IPS DF 19.7 (cell line): ENCODE measurements around the gene PPP2R5A.
"Not testable (repeated sequence)": the region's sequence is repeated elsewhere in the genome, so short reads cannot be mapped to it uniquely, and the experiment has no call there.

Experiments used
- DNase-seq: peaks from one replicate; pipeline ENCODE4 v3.0.0-alpha.2; 2013; ENCODE audit warnings: low read depth, low spot score

The PPP2R5A gene

DNA sequence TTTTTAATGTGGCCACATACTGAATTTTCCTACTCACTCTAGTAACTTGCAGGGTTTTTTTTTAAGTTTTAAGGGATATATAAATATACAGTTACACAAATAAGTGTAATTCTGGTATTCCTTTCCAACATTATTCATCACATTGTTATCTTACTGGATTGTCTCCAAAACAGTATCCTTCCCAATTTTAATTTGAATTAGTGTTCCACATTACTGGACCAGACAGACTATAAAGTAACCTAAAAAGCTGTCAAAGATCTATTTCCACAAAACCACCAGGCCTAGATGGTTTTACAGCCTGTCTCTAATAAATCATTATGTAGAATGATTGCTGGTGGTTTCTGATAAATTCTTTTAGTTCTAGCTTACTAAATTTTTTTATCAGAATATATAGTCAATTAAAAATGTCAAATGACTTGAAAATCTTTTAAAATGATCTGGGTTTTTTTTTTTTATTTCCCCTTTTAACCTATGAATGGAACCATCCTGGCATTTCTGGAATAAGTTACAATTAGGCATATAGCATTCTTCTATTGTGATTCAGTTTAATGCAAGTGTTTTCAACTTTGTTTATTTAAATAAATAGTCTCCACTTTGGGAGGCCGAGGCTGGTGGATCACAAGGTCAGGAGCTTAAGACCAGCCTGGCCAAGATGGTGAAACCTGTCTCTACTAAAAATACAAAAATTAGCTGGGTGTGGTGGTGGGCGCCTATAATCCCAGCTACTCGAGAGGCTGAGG is 70.2 kb downstream of the PPP2R5A start:
- no peak for DNase-seq

DNA sequence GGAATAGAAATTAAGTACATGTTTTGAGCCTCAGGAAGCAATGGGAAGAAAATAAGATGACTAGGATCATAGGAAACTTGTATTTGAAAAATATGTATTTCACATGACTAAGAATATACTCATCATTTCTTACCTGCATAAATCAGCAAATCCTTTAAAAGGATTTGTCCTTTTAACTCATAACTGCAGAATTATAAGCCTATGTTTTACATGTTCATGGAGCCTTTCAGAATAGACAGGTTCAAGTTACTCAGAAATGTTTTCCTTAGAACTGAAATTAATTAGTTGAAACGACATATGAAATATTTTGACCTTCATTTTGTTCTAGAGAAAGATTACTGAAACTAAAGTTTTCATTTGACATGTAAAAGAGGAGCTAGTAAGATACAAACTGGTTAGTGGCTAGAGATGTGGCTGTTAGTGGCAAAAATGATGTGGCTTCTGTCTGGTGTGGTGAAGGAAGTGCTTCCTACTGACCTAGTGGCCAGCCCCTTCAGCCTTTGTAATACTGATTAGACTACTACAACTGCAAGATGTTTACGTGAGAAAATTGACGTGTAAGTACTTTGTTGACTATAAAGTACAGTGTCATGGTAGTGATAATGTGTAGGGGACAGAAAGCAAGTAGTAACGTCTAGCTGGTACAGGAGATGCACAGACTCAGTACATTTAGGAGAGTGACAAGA is 74.7 kb downstream of the PPP2R5A start:
- DNase-seq, result no peak

DNA sequence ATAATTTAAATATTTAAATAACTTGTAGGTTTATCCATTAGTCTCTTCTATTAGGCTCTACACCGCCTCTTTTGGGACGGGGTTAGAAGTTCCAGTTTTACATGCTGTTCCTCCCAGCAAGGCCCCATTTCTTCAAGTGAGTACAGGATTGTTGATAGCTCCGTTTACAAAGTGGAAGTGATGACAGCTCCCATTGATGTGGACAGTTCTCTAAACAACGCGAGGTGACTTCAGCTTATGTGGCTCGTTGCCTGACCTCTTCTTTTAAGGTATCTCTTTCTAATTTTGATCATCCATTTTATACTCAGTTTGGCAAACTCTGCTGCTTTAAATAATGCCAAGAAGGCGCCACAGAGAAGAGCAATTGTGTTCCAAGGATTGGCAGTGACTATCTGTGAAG is 79.8 kb downstream of the PPP2R5A start:
- DNase-seq, result no peak

DNA sequence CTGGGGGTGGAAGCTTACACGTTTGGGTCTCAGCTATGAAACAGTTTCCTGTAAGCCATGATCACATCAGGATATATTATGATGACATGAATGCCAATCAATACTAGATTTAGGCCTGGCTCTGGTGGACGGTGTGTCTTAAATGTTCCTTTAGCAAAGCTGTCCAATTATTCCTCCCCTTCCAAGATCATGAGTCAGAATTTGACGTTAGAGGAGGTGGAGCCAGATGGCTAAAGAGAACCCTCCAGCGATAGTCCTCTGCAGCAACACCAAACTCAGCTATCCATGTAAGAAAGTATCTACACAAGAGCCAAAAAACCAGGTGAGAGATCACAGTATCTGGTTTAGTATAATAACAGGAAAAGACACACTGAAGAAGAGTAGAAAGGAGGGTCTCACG is 81.7 kb downstream of the PPP2R5A start:
- DNase-seq, result no peak

DNA sequence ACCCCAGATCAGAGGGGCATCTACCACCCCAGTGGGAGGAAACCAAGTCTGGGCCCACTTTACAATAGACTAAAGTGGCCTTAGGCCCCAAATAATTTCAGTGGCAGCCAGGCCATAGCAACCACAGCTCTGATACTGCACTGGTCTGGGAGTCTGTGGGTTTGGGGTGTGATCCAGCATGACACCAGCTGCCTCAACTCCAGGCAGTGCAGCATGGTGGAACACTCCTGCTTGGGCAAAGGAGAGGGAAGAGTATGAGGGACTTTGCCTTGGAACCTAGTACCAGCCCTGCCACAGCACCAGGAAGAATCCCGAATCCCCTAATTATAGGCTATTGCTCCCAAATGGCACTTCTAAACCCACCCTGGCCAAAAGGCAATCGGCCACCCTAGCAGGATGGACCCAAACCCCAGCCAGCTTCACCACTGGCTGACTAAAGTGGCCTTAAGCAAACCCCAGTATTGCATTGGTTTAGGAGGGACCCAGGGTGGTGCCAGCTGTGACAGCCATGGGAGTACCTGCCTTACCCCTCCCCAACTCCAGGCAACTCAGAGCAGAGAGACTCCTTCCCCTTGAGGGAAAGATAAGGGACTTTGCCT is 82.4 kb downstream of the PPP2R5A start:
- no peak for DNase-seq

DNA sequence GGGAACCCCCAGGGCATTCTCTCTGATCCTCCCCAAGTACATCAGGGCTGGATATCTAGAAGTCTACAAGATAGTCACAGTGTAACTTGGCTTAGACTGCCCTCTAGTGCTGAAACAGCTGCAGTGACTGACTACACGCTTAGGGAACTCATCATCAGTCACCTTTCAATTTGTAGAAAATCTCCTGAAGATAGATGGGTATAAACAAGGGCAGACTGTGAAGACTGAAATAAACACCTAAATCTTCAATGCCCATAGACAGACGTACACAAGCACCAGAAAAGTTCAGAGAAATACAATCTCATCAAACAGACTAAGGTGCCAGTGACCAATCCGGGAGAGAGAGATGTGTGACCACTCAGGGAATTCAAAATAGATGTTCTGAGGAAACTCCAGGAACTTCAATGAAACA is 82.9 kb downstream of the PPP2R5A start:
- peak; percentile 47 for DNase-seq

DNA sequence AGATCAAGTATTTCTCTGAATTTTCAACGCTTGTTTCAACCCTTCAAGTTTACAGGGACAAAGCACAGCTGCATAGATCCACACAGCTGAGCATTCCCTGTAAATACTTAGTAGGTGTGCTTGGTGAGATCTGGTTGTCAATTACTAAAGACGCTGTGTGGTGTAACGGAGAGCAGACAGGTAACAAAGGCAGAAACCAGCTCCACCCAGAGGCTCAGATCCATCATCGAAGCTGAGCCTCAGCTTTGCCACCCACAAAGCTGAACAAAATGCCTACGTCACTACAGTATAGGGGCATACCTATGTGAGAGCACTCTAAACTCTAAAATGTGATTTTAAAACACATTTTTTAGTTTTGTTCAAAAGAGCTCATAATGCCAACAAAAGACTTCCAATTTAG is 90.8 kb downstream of the PPP2R5A start:
- no peak for DNase-seq

DNA sequence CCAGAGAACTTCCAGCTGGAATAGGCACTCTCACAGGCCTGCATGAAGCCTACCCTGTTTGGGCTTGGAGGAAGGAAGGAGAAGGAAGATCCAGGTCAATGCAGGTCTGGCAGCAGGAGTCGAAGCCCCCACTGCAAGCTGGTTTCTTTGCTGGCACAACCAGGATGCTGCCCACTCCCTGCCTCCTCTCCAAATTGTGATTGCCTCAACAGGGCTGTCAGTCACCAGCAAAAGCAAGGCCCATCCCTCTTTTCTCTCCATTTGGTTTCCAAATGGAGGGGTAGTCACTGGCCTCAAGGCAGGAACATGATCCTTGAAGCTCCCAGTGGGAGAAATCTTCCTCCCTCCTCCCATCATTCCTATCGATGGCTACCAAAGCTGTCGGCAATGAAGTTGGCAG is 92.4 kb downstream of the PPP2R5A start:
- no peak for DNase-seq

DNA sequence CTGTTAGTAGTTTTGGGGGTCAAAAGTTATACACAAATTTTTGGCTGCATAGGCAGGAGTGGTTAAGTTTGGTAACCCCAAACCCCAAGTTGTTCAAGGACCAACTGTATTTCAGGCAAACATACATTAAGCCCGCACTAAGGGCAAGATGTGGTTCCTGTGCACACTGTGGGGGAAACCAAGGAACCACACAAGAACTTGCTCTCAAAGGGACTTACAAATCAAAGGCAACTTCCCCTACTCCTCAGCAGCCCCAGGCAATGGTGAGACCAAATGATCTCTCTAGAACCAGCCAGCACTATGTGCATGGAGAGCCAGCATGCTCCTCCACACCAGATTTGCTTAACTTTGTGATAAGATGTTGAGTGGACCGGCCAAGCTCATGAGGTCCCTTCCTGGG is 94.2 kb downstream of the PPP2R5A start:
- no peak for DNase-seq

DNA sequence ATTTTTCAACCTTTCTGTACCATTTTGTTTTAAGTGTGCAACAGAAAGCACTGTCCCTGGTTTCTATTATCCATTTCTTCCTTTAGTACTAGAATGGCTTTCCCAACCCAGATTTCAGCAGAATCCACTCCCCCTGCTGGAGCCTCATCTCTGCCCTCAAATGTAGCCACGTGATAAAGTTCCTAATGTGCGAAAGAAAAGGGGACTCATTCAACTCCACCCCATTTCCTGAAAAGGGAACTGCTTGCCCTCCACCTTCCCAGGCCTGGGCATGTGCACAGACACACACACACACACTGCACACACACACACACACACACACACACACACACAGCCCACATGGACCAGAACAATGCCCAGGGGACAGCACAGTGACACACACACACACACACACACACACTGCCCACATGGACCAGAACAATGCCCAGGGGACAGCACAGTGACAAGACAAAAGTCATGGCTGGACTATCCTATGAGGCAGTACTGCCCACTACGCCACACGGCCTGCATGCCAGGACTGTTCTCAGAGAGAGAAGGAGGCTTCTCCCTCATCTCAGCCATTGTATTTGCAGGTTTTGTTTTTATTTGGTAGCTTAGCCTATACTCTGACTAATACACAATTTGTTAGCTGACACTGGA is 96.3 kb downstream of the PPP2R5A start:
- DNase-seq, result no peak

DNA sequence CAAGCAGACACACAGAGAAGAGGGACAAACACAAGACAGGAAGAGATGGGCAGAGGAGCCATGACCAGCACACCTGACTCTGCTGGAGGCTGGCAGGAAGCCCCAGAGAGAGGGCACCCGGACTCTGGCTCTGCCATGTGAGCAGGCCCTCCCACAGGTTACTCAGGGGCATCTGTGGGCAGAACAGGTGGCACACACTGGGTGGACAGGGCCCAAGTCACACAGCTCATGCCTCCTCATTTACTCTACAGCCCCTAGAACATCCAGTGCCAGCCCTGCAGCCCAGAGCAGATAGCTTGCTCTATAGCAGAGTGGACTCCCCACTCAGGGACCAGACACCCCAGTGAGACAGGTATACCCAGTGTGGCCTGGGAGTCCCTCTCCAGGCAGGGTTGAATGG is 100.8 kb downstream of the PPP2R5A start:
- DNase-seq, result no peak

DNA sequence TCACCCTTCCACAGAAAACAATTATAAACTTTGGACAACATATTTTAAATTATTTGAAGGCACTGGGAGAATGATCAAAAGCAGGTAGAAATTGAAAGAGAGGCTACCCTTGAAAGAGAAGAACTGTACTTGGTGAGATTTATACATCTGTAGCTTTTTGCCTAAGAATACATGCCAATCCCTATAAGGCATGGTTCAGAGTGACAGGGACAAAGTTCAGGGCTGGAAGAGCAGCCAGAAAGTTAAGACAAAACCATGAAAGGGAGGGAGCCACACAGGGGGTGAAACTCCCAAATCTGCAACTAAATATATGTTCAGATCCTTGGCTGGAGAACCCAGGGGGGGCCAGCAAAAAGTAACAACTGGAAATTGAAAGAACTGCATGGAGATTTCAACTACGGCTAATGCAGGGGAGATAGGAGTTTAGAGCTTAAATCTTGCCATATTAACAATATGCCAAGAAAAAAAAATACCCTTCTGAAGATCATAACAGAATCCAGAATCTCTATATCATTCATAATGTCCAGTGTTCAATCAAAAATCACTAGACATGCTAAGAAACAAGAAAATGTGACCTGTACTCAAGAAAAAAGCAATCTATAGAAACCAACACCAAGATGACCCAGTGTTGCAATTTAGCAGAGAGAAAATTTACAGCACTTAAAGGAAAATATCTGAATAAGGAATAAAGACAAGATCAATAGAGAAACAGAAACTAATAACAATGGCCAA is 103.9 kb downstream of the PPP2R5A start:
- no peak for DNase-seq

DNA sequence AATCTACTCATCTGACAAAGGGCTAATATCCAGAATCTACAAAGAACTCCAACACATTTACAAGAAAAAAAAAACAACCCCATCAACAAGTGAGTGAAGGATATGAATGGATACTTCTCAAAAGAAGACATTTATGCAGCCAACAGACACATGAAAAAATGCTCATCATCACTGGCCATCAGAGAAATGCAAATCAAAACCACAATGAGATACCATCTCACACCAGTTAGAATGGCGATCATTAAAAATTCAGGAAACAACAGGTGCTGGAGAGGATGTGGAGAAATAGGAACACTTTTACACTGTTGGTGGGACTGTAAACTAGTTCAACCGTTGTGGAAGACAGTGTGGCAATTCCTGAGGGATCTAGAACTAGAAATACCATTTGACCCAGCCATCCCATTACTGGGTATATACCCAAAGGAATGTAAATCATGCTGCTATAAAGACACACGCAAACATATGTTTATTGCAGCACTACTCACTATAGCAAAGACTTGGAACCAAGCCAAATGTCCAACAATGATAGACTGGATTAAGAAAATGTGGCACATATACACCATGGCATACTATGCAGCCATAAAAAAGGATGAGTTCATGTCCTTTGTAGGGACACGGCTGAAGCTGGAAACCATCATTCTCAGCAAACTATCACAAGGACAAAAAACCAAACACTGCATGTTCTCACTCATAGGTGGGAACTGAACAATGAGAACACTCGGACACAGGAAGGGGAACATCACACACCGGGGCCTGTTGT is 110.6 kb downstream of the PPP2R5A start:
- DNase-seq, result not testable (repeated sequence)

DNA sequence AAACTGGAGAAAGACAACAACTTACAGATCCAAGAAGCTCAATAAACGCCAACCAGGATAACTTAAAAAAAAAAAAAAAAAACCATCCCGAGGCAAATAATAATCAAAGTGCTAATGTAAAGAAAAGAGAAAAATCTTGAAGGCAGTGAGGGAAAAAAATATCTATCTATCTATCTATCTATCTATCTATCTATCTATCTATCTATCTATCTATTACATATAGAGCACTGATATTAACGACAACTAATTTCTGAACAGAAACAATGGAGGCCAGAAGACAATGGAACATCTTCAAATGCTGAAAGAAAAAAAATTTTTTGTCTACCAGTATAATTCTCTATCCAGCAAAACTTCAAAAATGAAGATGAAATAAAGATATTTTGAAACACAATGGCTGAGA is 111.4 kb downstream of the PPP2R5A start:
- DNase-seq, result no peak

DNA sequence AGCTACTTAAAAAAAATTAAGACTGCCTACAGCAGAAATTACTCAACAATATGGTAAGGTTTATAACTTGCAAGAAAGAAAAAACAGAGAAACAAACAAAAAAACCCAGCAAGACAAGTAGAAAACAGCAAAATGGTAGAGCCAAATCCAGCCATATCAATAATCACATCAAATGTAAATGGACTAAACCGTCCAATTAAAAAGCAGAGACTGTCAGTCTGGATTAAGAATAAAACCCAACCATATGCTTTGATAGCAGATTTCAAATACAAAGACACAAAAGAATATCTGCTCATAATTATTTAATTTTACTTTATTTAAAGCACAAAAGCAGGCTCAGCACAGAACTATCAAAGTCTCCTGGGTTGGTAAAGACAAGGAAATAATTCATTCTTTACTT is 112.0 kb downstream of the PPP2R5A start:
- DNase-seq, result no peak

DNA sequence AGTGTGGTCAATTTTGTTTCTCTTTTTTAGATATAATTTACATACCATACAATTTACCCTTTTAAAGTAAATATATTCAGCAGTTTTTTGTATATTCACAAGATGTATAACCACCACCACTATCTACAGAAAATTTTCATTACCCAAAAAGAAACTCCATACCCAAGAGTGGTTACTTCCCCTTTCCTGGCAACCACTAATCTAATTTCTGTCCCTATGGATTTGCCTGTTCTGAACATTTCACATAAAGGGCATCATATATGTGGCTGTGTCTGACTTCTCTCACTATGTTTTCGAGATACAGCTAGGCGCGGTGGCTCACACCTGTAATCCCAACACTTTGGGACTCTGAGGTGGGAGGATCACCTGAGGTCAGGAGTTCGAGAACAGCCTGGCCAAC is 115.8 kb downstream of the PPP2R5A start:
- DNase-seq, result no peak

DNA sequence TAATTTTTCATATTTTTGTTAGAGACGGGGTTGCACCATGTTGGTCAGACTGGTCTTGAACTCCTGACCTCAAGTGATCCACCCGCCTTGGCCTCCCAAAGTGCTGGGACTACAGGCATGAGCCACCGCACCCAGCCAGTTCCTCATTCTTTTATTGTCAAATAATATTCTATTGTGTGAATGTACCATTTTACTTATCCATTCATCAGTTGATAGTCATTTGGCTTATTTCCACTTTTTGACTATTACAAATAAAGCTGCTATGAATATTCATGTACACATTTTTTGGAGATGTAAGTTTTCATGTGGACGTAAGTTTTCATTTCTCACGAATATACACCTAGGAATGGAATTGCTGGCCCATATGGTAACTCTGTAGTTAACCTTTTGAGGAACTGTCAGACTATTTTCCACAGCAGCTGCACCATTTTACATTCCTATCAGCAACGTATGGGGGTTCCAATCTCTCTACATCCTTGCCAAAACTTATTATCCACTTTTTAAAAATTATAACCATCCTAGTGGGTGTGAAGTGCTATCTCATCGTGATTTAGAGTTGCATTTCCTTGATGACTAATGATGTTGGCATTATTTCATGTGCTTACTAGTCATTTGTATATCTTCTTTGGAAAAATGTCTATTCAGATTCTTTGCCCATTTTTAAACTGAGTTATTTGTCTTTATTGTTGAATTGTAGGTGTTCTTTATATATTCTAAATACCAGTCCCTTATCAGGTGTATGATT is 116.8 kb downstream of the PPP2R5A start:
- DNase-seq, result no peak

DNA sequence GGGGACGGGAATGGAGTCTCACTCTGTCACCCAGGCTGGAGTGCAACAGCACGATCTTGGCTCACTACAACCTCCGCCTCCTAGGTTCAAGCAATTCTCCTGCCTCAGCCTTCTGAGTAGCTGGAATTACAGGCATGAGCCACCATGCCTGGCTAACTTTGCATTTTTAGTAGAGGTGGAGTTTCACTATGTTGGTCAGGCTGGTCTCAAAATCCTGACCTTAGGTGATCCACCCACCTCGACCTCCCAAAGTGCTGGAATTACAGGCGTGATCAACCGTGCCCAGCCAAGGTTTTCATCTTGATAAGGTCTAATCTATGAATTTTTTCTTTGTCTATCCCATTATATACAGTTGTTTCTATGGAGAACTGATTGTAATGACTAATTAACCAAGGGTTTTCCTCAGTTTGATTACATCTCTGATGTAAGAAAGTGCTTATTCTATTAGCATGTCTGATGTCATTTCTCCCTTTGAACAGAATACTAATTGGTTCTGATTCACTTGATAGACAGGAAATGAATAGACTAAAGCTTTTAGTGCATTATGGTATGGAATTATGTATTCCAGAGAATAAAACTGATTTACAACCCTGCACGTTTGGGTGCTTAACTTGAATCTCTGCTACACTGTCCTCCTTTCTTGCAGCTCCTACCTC is 117.6 kb downstream of the PPP2R5A start:
- DNase-seq, result no peak

DNA sequence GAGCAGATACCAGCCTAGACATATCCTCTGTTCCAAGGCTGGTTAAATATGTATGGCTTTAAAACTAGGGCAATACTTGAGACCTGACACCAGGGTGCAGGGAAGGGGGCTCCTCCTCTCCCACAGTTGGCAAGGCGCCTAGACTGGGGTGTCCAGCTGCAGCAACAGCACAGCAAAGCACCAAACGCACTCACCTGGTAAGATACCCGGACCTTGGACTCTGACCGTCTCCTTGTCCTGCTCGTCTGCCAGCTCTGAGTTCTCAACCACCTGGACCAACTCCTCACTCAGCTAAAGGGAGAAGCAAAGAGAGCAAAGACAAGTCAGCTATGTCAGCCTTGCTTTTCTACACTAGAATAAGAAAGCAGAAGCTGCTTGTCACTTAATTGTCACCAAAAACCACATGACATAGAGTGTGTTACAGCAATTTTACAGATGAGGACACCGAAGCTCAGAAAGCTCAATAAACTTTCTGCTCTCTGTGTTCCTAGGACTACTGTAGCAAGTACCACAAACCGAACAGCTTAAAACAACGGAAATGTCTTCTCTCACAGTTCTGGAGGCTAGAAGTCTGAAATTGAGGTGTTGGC is 125.1 kb downstream of the PPP2R5A start:
- DNase-seq, result no peak
